ENCODE data around the gene TSPO2.

Gene TSPO2

DNA sequence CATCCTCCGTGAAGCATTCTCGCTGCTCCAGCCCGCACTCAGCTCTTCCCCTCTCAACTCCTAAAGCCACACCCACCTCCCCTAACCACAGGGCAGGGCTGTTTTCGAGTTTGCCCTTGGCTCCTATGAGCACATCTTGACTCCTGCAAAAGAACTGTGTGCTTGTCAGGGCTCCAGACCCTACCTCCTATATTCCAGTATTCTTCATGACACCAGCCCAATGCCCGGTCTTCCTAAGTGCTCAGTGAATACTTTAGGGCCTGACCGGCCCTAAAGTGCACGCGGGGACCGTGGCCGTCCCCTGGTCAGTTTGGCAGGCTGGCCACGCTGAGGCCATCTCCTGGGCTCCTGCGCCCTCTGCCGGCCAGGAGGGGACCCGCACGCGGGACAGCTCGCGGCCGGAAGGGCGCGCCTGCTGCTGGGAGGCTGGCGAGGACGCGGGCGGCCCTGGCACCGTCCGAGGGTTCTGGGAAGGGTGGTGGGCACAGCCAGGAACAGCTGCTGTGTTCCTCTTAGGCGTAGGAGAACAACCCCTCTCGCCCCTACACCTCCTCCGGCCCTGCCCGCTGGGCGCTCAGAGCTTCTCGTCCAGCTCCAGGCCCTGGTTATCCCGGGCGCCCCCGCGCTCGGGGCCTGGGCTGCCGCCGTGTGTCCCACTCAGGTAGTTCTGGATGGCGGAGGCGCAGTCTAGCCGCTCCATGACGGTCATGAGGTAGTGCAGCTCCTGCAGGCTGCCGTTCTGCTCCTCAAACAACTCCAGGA, 14.3 kb upstream of the TSPO2 start:
- FAIRE-seq = no peak

DNA sequence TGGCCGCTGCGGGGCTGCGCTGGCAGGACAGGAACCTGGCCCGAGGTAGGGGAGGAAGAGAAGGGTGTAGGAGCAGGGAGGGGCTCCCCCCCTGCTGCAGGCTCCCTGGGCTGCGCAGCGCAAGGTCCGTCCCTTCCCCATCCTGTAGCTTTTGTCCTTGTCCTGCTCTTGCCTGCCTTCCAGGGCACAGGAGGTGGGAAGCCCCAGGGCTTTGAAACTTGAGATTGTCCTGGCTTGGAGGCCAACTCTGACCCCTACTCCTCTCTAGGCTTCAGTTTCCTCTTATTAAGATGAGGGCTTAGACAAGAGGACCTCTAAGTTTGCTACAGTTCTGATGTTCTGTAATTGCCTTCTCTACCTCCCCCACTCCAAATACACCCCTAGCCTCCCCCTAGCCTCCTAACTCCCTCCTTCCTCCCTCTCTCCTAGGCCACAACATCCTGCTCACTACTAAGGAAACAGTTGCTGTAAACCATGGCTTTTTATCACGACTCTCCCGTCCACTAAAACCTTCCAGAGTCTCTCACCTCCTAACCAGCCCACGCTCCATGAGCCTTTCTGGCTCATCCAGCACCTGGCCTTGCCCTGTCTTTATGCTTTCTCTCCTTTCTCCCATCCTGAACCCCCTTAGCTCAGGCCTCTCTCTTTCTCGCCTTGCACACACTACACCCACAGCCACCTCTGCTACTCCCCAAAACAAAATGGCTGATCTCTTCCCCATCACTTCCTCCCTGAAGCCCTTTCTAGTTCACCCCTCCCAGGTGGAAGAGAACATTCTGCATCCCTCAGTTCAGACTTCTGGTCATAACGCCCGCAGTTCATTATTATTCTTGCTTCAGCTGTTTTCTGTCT, 13.5 kb upstream of the TSPO2 start:
- FAIRE-seq = no peak

DNA sequence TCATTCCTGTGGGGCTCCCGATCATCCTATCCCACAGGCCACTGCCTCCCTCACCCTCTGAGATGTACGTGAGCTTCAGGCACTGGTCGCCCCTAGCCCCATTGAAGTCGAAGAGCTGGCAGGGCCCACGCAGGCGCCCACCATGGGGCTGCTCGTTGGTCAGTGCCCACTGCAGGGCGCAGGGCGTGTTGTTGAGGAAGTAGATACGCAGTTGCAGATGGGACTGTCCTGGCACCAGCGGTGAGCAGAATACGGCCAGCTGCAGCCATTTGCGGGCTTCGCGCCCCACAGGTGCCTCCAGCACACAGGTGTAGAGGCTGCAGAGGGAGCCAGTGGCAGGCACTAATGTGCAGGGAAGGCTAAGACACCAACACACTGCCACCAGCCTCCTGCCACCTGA, 9.4 kb upstream of the TSPO2 start:
- no peak for FAIRE-seq

DNA sequence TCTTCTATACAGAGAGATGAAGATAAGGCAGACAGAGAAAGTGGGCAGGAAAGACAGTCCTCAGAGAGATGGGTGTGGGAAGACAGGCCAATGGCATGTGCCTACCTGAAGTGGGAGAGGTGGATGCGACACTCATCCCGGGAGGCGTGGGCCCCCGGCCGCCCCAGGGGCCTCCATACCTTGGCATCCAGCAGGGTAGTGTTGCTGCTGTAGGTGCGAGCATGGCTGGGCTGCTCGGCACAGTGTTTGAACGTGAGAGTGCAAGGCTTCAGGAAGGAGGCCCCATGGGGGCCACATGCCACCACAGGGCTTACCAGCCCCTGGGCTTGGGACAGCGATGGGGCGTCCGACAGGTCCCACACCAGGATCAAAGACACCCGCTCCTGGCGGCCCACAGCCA, 8.5 kb upstream of the TSPO2 start:
- no peak for FAIRE-seq

DNA sequence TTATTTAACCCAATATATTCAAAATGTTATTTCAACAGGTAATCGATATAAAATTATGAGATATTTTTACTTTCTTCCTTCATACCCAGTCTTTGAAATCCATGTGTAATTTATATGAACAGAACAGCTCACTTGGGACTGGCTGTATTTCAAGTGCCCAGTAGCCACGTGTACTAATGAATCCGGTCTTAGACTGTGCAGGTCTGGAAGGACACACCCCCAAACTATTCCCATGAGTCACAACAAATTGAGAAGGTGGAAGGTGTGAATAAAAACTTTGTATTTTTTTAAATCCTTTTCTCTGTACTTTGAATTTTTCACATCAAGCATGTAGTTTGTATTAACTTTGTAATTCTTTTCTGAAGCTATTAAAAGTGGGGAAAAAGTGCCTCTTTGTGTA, 6.1 kb upstream of the TSPO2 start:
- FAIRE-seq = peak; percentile 66

DNA sequence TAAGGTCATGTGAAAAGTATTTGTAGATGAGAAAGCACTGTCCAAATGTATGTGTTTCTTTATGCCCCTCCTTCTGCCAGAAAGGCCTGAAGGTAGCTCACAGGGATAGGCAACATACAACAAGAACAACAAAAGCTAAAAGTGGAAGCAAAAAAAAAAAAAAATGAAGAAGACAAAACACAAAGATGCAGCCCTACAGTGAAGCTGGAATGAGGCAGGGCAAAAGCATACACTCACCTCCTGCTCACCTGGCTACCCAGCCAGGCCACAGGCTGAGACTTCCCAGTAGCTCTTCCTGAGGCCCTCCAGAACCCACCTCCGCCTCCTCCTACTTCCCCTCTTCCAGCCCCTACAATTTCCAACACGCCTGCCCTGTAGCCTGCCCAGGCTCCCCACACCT, 5.7 kb upstream of the TSPO2 start:
- no peak for FAIRE-seq

DNA sequence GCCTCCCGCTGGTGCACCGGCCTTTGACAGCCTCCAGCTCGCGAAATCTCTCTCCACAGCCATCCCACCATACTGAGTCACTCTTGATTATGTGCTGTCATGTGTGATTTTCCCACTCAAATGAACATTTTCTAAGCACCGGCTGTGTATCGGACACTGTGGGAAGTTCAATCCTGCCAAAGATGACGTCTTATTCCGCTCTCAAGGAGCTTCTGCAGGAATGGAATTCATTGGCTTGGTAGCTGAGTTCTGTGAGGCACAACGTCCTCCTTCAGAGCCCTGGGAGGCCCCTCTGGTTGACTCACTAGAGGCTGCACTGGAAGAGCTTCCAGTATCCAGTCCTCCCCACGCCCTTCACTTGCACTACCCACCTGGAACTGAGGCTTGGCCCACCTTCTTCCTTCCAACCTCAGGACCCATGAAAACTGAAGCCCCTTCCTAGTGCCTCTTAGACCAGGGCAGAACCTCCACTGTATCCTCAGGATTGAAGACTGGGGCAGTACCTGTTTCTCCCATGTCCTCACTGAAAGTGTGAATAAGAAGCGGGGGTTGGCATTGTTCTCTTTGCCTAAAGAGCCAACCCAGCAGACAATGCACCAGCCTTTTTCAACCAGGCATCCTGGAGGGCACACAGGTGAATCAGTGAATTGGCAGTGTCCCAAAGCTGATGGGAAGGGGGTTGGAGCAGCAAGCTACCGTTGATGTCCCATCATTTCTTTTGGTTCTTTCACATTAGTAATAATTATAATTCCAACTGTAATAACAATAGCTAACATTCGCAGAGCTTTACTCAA, 5.0 kb upstream of the TSPO2 start:
- FAIRE-seq = no peak

DNA sequence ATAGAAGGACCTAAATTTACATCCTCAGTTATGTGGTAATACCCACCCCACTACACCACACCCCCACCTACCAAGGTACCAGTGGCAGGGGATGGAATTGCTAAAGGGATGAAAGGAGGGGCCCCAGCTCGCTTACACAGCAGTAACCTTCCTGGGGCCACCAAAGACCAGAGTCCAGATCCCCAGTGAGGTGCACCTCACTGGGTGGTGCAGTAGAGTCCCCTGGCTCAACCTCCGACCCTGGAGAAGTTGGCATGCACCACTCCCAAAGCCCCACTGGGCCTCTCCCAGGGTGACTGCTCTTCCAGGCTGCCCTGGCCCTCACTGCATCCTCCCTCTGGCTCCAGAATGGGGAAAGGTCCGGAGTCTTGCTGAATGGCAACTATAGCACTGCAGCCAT, 4.1 kb upstream of the TSPO2 start:
- FAIRE-seq = no peak

DNA sequence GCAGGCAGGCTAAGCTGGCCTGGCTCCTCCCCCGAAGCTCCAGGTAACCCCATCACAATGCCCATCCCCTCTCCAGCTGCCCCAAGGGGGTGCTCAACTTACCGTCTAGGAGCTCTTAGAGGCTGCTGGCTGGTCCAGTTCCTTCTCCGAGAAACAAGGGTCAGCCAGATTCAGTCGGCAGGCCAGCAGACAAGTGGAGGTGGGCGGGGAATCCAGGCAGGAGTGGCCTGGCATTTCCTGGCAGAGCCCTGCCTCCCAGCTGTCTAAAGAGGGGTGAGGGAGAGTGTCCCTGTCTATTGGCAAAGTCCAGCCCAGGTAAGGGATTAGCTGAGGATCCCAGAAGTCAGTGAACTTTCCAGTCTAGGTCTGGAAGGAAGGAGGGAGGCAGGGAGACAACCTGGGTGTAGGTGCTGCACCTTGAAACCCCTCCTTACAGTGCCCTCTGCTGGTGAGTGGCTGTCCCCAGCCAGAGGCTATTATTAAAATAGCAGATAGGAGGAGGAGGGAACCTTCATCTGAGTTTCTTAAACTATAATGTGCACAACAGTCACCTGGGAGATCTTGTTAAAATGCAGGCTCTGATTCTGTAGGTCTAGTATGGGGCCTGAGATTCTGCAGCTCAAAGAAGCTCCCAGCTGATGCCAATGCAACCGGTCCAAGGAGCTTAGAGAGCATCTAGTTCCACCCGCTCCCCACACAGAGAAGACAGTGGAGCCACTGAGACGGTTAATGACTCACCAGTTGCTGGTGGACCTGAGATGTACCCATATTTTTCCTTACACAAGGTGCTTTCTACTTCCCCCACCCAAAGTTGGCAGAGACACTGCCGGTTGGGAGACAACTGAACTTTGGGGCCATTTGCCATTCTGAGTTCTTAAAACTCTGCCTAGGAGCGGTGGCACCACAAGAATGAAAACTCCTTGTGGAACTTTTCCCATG, 2.9 kb upstream of the TSPO2 start, which contains the start of gene UNC5CL:
Gene UNC5CL, minus strand, starts transcription at position 162 of the 939 bp plus-strand sequence. CDS start 4,147 bp downstream, outside the sequence.
- FAIRE-seq = peak; percentile 66

DNA sequence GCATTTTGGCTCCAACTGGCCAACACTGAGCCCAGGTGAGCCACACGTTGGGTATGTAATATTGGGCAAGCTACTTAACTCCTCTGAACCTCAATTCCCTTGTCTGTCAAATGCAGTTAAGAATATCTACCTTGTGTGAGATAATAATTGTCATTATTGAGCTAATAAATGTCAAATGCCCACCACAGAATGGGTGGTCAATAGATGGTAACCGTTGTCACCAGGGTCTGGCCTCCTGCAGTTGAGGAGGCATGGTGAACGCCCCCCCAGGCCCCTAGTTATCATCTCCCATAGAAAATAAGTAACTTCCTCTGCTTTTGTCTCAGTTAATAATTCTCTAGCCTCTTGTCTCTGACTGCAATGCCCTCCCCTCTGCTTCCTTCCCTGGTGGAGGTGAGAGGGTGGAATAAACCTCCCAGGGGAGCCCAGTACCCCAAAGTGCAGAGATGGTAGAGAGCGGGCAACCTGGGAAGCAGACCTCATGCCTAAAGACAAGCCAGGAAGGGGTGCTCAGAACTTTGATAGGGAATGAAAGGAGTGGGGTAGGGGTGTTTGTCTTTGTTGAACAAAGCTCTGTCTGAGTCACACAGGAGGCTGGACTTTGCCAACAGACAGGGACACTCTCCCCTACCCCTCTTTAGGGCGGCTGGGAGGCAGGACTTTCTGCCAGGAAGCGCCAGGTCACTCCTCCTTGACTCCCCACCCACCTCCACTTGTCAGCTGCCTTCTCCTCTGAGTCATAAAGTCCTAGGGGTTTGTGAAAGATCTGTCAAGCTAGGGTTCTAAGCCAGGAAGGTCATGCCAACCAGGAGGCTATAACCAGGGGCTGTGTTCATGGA, 1.9 kb upstream of the TSPO2 start:
- no peak for FAIRE-seq

DNA sequence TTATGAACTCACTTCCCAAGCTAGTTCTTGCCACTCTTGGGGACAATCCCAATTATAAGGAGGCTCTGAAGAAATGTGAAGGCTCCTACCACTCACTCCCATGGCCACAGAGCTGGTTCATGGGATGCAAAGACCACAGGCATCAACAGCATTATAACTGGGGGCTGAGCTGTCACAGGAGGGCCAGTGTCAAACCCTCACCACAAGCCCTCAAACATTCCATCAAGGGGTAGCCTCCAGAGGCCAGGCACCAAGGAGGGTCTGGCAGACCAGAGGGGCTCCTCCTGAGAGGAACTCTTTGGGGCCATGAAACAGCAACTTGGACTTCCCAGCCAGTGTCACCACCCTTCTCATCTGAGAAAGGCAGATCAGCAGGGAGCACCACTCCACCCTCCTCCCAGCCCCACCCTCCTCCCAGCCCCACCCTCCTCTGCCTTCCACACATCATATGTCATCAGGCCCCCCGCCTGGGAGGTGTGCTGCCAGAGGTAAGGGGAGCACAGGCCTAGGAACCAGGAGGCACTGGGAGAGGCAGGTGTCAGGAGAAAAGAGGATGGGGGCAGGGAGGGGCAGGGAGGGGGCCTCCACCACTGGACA, 1.2 kb upstream of the TSPO2 start:
- no peak for FAIRE-seq

DNA sequence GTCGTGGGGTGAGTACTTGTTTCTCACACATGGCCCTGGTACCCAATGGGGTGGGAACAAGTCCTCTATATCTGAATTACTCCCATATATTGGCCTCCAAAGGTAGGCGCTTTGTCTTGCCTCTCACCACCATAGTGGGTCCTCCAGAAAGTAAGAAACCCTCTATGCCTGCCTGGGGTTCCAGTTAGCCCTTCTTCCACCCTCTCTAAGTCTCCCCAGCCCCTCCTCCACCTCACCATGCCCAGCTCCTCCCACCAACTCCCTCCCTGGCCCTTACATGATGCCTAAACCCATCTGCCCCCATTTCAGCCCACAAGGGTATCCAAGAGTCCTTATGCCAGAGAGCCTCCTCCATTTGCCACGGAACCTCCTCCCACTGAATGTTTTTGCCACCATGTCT, 884 bp downstream of the TSPO2 start:
- FAIRE-seq = no peak

DNA sequence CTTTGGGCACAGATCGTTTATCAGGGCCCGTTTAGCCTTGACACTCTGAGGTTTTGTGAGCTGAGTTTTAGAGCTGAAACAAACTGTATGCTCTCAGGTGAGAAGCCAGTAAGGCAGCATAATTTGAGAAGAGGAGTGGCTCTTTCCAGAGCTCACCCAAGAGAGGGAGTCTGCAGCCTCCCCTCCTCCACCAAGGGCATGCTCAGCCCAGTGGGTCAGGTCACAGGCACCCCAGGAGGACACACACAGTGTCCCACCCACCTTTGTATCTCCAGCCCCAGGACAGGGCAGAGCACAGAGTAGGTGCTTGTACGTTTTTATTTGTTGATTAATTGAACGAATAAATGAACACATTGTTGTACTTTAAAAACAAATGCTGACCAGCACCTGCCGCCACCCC, 3.4 kb downstream of the TSPO2 start:
- FAIRE-seq = no peak

DNA sequence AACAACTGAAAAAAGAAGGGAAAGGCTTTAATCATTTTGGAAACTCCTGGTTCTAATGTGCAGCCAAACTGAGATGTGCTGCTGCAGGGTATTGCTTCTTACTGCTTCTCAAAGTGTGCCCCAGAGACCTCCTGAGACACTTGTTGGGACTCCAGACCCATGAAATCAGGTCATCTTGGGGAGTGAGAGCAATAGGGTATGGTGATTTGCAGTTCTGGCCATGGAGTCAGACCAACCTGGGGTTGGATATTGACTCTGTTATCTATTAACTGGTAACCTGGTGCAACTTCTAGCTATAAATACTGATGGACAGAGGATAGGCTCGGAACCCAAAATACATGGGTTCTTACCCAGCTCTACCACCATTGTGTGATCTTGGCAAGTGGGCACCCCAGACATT, 3.8 kb downstream of the TSPO2 start:
- no peak for FAIRE-seq

DNA sequence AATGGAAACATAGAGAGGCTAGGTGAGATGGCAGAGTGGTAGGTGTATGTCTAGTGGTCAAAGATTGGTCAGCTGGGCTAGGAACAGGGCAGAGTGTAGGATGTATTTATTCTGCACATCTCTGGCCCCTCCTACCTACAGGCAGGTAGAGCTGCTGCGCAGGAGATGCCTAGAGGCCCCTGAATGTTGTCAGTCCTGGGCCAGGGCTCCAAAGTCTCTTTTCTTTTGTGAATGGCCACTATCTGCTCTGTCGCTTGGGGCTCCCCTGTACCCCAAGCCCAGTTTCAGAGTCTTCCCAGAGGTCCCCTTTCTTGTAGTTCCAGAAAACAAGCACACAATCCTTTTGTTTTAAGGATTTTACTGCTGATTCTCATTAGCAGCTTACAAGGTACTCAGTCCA, 5.0 kb downstream of the TSPO2 start:
- no peak for FAIRE-seq

DNA sequence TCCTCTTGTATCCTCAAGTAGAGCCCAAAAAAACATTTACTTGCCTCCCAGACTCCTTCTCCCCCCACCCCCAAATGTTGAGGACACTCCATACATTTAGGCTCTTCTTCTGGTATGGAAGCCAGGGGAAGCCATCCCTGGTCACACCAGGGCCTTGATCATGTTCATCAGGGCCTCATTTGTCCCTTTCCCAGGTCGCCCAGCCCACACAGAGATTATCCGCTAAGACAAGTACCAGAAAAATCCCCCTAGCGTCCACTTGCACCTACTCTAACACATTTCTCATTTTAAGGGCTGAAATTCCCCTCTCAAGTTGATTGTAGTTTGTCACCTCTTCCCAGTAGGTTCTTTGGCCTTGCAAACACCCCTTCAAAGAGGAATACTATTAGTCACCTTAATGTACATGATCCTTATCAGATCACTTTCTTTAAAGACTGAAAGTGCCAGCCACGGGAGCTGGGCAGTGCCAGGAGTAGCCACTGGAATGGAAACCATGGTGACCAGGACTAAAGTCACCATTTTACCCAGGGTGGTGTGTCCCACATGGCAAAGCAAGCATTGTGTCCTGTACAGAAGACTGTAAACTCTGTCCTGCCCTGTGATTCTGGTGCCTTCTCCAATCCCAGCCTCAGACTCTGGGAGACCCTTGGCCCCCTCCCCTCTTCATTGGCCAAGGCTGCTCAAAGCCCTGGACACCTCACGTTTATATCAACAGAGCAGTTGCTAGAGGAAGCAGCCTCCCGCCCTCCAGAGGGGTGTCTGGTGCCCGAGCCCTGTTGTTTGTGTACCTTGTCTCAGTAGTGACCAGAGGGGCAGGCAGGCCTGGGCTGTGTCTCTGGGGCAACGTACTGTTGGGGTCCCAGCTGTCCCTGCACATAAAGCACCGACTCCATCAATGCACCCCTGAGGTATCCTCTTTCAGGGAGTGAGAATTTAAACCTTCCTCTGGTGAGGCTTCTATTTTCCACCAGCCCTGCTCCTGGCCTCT, 5.8 kb downstream of the TSPO2 start:
- FAIRE-seq = no peak

DNA sequence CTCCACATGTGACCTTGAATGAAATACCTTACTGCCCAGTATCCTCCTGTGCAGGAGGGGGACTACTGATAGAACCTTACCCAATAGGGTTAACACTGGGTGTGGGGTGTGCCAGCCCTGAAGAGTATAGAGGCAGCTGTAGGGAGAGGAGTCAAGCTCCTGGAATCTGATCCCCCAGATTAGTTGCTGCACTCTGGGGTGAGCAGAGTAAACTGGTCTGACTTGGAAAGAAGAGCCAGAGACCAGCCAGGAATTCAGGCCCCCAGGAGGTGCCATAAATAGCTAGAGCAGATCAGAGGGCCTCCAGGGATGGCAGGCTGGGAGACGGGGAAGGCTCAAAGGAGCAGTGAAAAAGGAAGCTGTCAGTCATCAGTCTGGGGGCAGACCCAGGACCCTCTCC, 7.3 kb downstream of the TSPO2 start:
- no peak for FAIRE-seq

DNA sequence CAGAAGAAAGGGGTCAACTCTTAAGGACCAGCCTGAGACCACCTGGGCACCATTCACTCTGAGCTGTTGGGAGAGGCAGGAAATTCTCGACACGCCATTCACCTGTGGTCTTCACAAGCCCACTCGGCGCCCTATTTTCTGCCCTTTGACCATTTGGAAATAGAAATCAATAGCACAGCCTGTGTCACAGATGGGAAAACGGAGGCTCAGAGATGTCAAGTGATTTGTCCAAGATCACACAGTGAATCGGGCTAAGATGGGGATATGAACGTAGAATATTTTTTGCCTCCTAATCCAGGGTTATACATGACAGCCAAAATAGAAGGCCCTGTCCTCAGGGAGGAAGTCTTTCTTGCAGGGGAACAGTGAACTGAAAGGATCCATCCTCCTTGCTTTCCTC, 7.7 kb downstream of the TSPO2 start:
- FAIRE-seq = no peak

DNA sequence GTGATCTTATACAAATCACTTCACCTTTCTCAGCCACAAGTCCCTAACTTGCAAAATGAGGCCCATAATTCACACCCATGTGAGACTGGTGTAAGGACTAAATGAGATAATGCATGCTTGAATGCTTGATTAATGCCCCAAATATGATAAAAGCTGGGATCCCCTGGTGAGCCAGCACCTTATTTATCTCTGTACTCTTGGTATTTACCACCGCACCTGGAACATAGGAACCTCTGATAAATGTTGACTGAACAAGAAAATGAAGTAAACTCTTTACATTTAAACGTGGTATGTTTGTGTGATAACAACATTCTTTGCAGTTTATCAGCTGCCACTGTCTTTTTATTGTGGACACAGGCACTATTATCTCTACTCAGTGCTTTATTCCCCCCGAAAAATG, 8.3 kb downstream of the TSPO2 start:
- FAIRE-seq = no peak

DNA sequence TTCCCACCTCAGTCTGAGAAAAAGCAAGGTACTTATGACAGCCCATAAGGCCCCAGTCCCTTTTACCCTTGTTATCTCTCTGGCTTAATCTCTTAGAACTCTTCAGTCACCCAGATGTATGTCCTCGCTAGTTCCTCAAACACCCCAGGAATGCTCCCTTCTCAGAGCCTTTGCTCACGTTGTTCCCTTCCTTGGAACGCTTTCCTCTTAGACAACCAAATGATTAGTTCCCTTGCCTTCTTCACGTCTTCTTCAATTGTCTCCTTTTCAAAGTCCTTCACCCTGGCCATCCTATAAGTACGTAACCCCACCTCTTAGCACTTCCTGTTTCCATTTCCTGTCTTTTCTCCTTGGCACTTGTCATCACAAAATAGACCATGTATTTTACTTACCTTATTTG, 9.6 kb downstream of the TSPO2 start:
- FAIRE-seq = no peak

Data from islet of Langerhans (tissue), 1 donor.